Spinal cord (tissue), 10 donors: ENCODE measurements around the gene NDUFS4. TPM values are rescaled to one million over a fixed set of nuclear protein-coding genes. Genes with fewer than 3 reads are reported as not detected.
"Not testable (repeated sequence)": the region's sequence is repeated elsewhere in the genome, so short reads cannot be mapped to it uniquely, and the experiment has no call there.

Experiments used
- DNase-seq, 6 donors: peaks; one replicate each; pipeline versions ENCODE4 v3.0.0 to v3.0.0-alpha.2; 2013 to 2015; ENCODE audit warnings: low spot score in 6 of 6, low read depth in 4 of 6
- H3K27ac ChIP-seq: one replicate; pipeline ENCODE4 v1.5.1; 2013; ENCODE audit warnings: low read depth, low read length, control low read depth
- H3K27me3 ChIP-seq: one replicate; pipeline ENCODE4 v1.6.1; 2013; ENCODE audit warnings: low read length; ENCODE audit not compliant: control insufficient read depth, insufficient read depth
- H3K36me3 ChIP-seq: one replicate; pipeline ENCODE4 v1.6.1; 2013; ENCODE audit warnings: low read length; ENCODE audit not compliant: control insufficient read depth, insufficient read depth
- H3K4me1 ChIP-seq: one replicate; pipeline ENCODE4 v1.6.1; 2013; ENCODE audit warnings: low read length; ENCODE audit not compliant: control insufficient read depth, insufficient read depth
- H3K4me3 ChIP-seq: one replicate; pipeline ENCODE4 v1.5.1; 2013; ENCODE audit warnings: low read depth, low read length, control low read depth
- H3K9me3 ChIP-seq: one replicate; pipeline ENCODE4 v1.6.1; 2013; ENCODE audit warnings: low read length; ENCODE audit not compliant: control insufficient read depth, insufficient read depth
- WGBS: methylation state at CpG from one replicate; pipeline ENCODE4 v1.1.5; 2013; ENCODE audit warnings: missing lambda C conversion rate; ENCODE audit not compliant: insufficient coverage; 5-methylcytosine and 5-hydroxymethylcytosine counted together
- polyA plus RNA-seq, 2 donors: library from polyadenylated mRNA; unstranded; fragments of 120-200 nt; gene quantifications; one replicate each; pipeline ENCODE4 v1.2.1, GENCODE V29; 2013; ENCODE audit not compliant: insufficient read length in 2 of 2
- total RNA-seq, 2 donors: library from RNA; depleted of rRNA in 1 of 2; stranded (reverse); fragments of 120-200 nt in 1 of 2; fragments of >200 nt in 1 of 2; gene quantifications; one replicate each; pipeline versions ENCODE4 v1.2.3 to v1.2.4, GENCODE V29; 2013 to 2014
- donor health status: healthy.

Gene NDUFS4
- total and polyA plus RNA-seq, 4 donors: 124 to 189 (median 142) TPM

GRCh38 chr5:53614376-53614885, 54.0 kb downstream of the NDUFS4 start:
- H3K4me3 ChIP-seq: no peak overlapping the region
- no CpG with 5 or more reads among the region's 2 CpGs for WGBS
- peak in 1 of 6 donors; percentile 17 for DNase-seq

GRCh38 chr5:53616939-53617549, 56.6 kb downstream of the NDUFS4 start:
- 95% methylated on average over 3 of the region's 3 CpGs for WGBS
- no peaks in the 10 kb centered on the region for H3K4me1 ChIP-seq
- no peaks in the 10 kb centered on the region for H3K27me3 ChIP-seq
- H3K4me3 ChIP-seq: no peak overlapping the region
- DNase-seq: no peak
- H3K27ac ChIP-seq: no peak overlapping the region
- H3K9me3 ChIP-seq: no peaks in the 10 kb centered on the region
- no peaks in the 10 kb centered on the region for H3K36me3 ChIP-seq

More at GRCh38 chr5:53614376-53614885, 54.0 kb downstream of the NDUFS4 start:
- no peaks in the 10 kb centered on the region for H3K27me3 ChIP-seq
- no peaks in the 10 kb centered on the region for H3K9me3 ChIP-seq
- H3K27ac ChIP-seq: no peak overlapping the region
- no peaks in the 10 kb centered on the region for H3K36me3 ChIP-seq
- no peaks in the 10 kb centered on the region for H3K4me1 ChIP-seq

GRCh38 chr5:53631251-53631650, 70.8 kb downstream of the NDUFS4 start:
- H3K36me3 ChIP-seq: peaks cover 6% of the 10 kb centered on the region
- no peaks in the 10 kb centered on the region for H3K27me3 ChIP-seq
- H3K27ac ChIP-seq: no peak overlapping the region
- WGBS: 81% methylated on average over 6 of the region's 6 CpGs
- no peak overlapping the region for H3K4me3 ChIP-seq
- no peaks in the 10 kb centered on the region for H3K4me1 ChIP-seq
- peaks cover under 1% of the 10 kb centered on the region for H3K9me3 ChIP-seq
- no peak for DNase-seq

- no peaks in the 10 kb centered on the region for H3K4me1 ChIP-seq
- no peak for DNase-seq
- H3K36me3 ChIP-seq: no peaks in the 10 kb centered on the region
- no CpG with 5 or more reads among the region's 3 CpGs for WGBS
- H3K9me3 ChIP-seq: no peaks in the 10 kb centered on the region
- no peak overlapping the region for H3K27ac ChIP-seq
- H3K4me3 ChIP-seq: no peak overlapping the region
- H3K27me3 ChIP-seq: no peaks in the 10 kb centered on the region
Measured at GRCh38 chr5:53642061-53642460, 81.6 kb downstream of the NDUFS4 start.

GRCh38 chr5:53643445-53643844, 83.0 kb downstream of the NDUFS4 start:
- Histone ChIP-seq H3K27me3 (no peaks in the 10 kb centered on the region), H3K4me1 (no peaks in the 10 kb centered on the region), H3K4me3 (no peak overlapping the region), H3K9me3 (no peaks in the 10 kb centered on the region), H3K27ac (no peak overlapping the region), H3K36me3 (no peaks in the 10 kb centered on the region)
- DNase-seq: peak in 1 of 6 donors; percentile 4
- WGBS: 41% methylated on average over 4 of the region's 4 CpGs

- no peaks in the 10 kb centered on the region for H3K36me3 ChIP-seq
- H3K27ac ChIP-seq: no peak overlapping the region
- no peaks in the 10 kb centered on the region for H3K4me1 ChIP-seq
- H3K4me3 ChIP-seq: no peak overlapping the region
- WGBS: no CpG with 5 or more reads among the region's 2 CpGs
- no peak for DNase-seq
- no peaks in the 10 kb centered on the region for H3K9me3 ChIP-seq
- H3K27me3 ChIP-seq: no peaks in the 10 kb centered on the region
Measured at GRCh38 chr5:53645078-53645477, 84.6 kb downstream of the NDUFS4 start.

GRCh38 chr5:53649352-53649751, 88.9 kb downstream of the NDUFS4 start:
- Histone ChIP-seq H3K9me3 (no peaks in the 10 kb centered on the region), H3K27ac (no peak overlapping the region), H3K4me1 (no peaks in the 10 kb centered on the region), H3K4me3 (no peak overlapping the region), H3K27me3 (no peaks in the 10 kb centered on the region), H3K36me3 (no peaks in the 10 kb centered on the region)
- DNase-seq: no peak
- no CpG with 5 or more reads among the region's 2 CpGs for WGBS

GRCh38 chr5:53660573-53660972, 100.1 kb downstream of the NDUFS4 start:
- H3K36me3 ChIP-seq, H3K27me3 ChIP-seq, DNase-seq, H3K4me3 ChIP-seq, H3K4me1 ChIP-seq, H3K27ac ChIP-seq, H3K9me3 ChIP-seq: not testable (repeated sequence)
- no CpG with 5 or more reads among the region's 4 CpGs for WGBS

- not testable (repeated sequence) for H3K9me3 ChIP-seq, H3K4me1 ChIP-seq, H3K36me3 ChIP-seq, H3K27me3 ChIP-seq, H3K4me3 ChIP-seq, DNase-seq, H3K27ac ChIP-seq
- WGBS: 100% methylated on average over 5 of the region's 11 CpGs
Measured at GRCh38 chr5:53665313-53665712, 104.9 kb downstream of the NDUFS4 start.

GRCh38 chr5:53667621-53668020, 107.2 kb downstream of the NDUFS4 start:
- Histone ChIP-seq H3K27ac (no peak overlapping the region), H3K4me3 (no peak overlapping the region), H3K4me1 (no peaks in the 10 kb centered on the region), H3K9me3 (no peaks in the 10 kb centered on the region), H3K27me3 (no peaks in the 10 kb centered on the region), H3K36me3 (no peaks in the 10 kb centered on the region)
- WGBS: no CpG with 5 or more reads among the region's 2 CpGs
- DNase-seq: no peak
